Neural crest cell (in vitro differentiated cells): ENCODE results near the gene MAML3. TPM values are rescaled to one million over a fixed set of nuclear protein-coding genes. Genes with fewer than 3 reads are reported as not detected.
A peak's percentile ranks its signal among the peaks of the same experiment; 100 is the strongest.

Experiments
- DNase-seq: peaks from one replicate; pipeline ENCODE4 v3.0.0; 2021; ENCODE audit warnings: low read depth, mixed read lengths, low spot score
- H3K27ac Mint-ChIP-seq: one replicate; pipeline ENCODE4 v1.8.0; 2021; ENCODE audit warnings: mild to moderate bottlenecking, mixed read lengths; ENCODE audit not compliant: unreplicated experiment
- H3K27me3 Mint-ChIP-seq: 2 replicates; pipeline ENCODE4 v1.8.0; 2021; ENCODE audit warnings: low read depth, mild to moderate bottlenecking, mixed read lengths
- H3K36me3 Mint-ChIP-seq: 2 replicates; pipeline ENCODE4 v1.8.0; 2021; ENCODE audit warnings: low read depth, mild to moderate bottlenecking, mixed read lengths
- H3K4me1 Mint-ChIP-seq: 2 replicates; pipeline ENCODE4 v1.8.0; 2021; ENCODE audit warnings: mixed read lengths
- H3K4me3 Mint-ChIP-seq: one replicate; pipeline ENCODE4 v1.8.0; 2021; ENCODE audit warnings: mild to moderate bottlenecking, mixed read lengths
- H3K9me3 Mint-ChIP-seq: 2 replicates; pipeline ENCODE4 v1.8.0; 2021; ENCODE audit warnings: mixed read lengths
- CTCF ChIP-seq: fragments of 200-600 bp; sonication (generic); conservative IDR thresholded peaks from 2 replicates; pipeline ENCODE4 v1.5.0; 2021; ENCODE audit warnings: antibody characterized with exemption, mild to moderate bottlenecking
- total RNA-seq: library from RNA; stranded (reverse); gene quantifications from 2 replicates; pipeline ENCODE4 v1.2.1, GENCODE V29; 2021

Gene MAML3
- total RNA-seq, 1 donor from 2014 or later = 21.8 TPM

GRCh38 chr4:139740121-139740520 lies 413.9 kb downstream of the MAML3 start:
- Mint-ChIP-seq H3K4me1 (peaks cover 62% of the 10 kb centered on the region), H3K36me3 (peaks cover 3% of the 10 kb centered on the region), H3K27ac (peak overlapping the region; percentile 1), H3K4me3 (no peak overlapping the region), H3K9me3 (no peaks in the 10 kb centered on the region), H3K27me3 (no peaks in the 10 kb centered on the region)
- no peak for TF ChIP-seq CTCF
- DNase-seq = no peak

- Mint-ChIP-seq H3K4me1 (peaks cover 65% of the 10 kb centered on the region), H3K27me3 (no peaks in the 10 kb centered on the region), H3K9me3 (no peaks in the 10 kb centered on the region), H3K36me3 (no peaks in the 10 kb centered on the region), H3K4me3 (peak overlapping the region; percentile 6), H3K27ac (no peak overlapping the region)
- no peak for DNase-seq
- no peak for TF ChIP-seq CTCF
These were observed 415.0 kb downstream of the MAML3 start for GRCh38 chr4:139738846-139739613.

GRCh38 chr4:139736661-139737060 lies 417.3 kb downstream of the MAML3 start:
- H3K9me3 Mint-ChIP-seq = no peaks in the 10 kb centered on the region
- no peak overlapping the region for H3K27ac Mint-ChIP-seq
- H3K4me1 Mint-ChIP-seq = peaks cover 72% of the 10 kb centered on the region
- no peak for DNase-seq
- H3K36me3 Mint-ChIP-seq = no peaks in the 10 kb centered on the region
- no peak for TF ChIP-seq CTCF
- peak overlapping the region; percentile 79 for H3K4me3 Mint-ChIP-seq
- H3K27me3 Mint-ChIP-seq = no peaks in the 10 kb centered on the region

- H3K9me3 Mint-ChIP-seq = no peaks in the 10 kb centered on the region
- peaks cover 72% of the 10 kb centered on the region for H3K4me1 Mint-ChIP-seq
- peak overlapping the region; percentile 79 for H3K4me3 Mint-ChIP-seq
- no peak for DNase-seq
- no peaks in the 10 kb centered on the region for H3K36me3 Mint-ChIP-seq
- TF ChIP-seq CTCF = no peak
- no peaks in the 10 kb centered on the region for H3K27me3 Mint-ChIP-seq
- H3K27ac Mint-ChIP-seq = peak overlapping the region; percentile 93
These were observed 417.7 kb downstream of the MAML3 start for GRCh38 chr4:139736274-139736660.

- Mint-ChIP-seq H3K9me3 (no peaks in the 10 kb centered on the region), H3K4me3 (peak overlapping the region; percentile 86), H3K36me3 (no peaks in the 10 kb centered on the region), H3K27ac (peak overlapping the region; percentile 99), H3K27me3 (no peaks in the 10 kb centered on the region), H3K4me1 (peaks cover 68% of the 10 kb centered on the region)
- no peak for TF ChIP-seq CTCF
- peak; percentile 63 for DNase-seq
These were observed 418.4 kb downstream of the MAML3 start for GRCh38 chr4:139735381-139736273.
